DND-41 (cell line): ENCODE data around the gene WIPI1.
A peak's percentile ranks its signal among the peaks of the same experiment; 100 is the strongest.
"Not testable (repeated sequence)": the region's sequence is repeated elsewhere in the genome, so short reads cannot be mapped to it uniquely, and the experiment has no call there.

ENCODE experiments used
- ATAC-seq: fragments of 200-7000 bp; cut with Tn5 transposase; 3 replicates; pipeline ENCODE4 v1.9.1; 2021; ENCODE audit warnings: low read depth; ENCODE audit not compliant: insufficient read depth
- DNase-seq: peaks from one replicate; pipeline ENCODE4 v3.0.0-alpha.2; 2020
- H2AFZ ChIP-seq: 2 replicates; pipeline ENCODE4 v1.6.0; 2012; ENCODE audit warnings: low read depth, low read length
- H3K27ac ChIP-seq: 2 replicates; pipeline ENCODE4 v1.5.1; 2012; ENCODE audit warnings: low read length, inconsistent platforms
- H3K27me3 ChIP-seq: fragments of 200-600 bp; sonication (generic); 2 replicates; pipeline ENCODE4 v1.6.0; 2012; ENCODE audit warnings: low read length, mild to moderate bottlenecking, inconsistent platforms; ENCODE audit not compliant: insufficient read depth, poor library complexity
- H3K36me3 ChIP-seq: 2 replicates; pipeline ENCODE4 v1.5.1; 2012; ENCODE audit warnings: low read length, inconsistent platforms; ENCODE audit not compliant: insufficient read depth
- H3K4me1 ChIP-seq: 2 replicates; pipeline ENCODE4 v1.5.1; 2012; ENCODE audit warnings: mild to moderate bottlenecking, low read length; ENCODE audit not compliant: insufficient read depth
- H3K4me2 ChIP-seq: 2 replicates; pipeline ENCODE4 v1.6.0; 2012; ENCODE audit warnings: mild to moderate bottlenecking, moderate library complexity, low read length, inconsistent platforms; ENCODE audit not compliant: insufficient read depth
- H3K4me3 ChIP-seq, 2 experiments: fragments of 200-600 bp in 1 of 2; shearing (Covaris generic) in 1 of 2; 2 replicates each; pipeline ENCODE4 v1.5.1; 2012 to 2016; ENCODE audit warnings: inconsistent platforms in 2 of 2, low read length in 2 of 2, mild to moderate bottlenecking in 2 of 2, low read depth in 1 of 2, moderate library complexity in 1 of 2
- H3K79me2 ChIP-seq: 2 replicates; pipeline ENCODE4 v1.6.0; 2012; ENCODE audit warnings: low read length, inconsistent platforms; ENCODE audit not compliant: insufficient read depth
- H3K9ac ChIP-seq: 2 replicates; pipeline ENCODE4 v1.6.0; 2012; ENCODE audit warnings: low read depth, mild to moderate bottlenecking, inconsistent platforms, low read length, moderate library complexity
- H3K9me3 ChIP-seq: 2 replicates; pipeline ENCODE4 v1.5.1; 2012; ENCODE audit warnings: low read length, moderate library complexity, mild to moderate bottlenecking, inconsistent platforms; ENCODE audit not compliant: insufficient read depth, severe bottlenecking
- H4K20me1 ChIP-seq: 2 replicates; pipeline ENCODE4 v1.6.0; 2012; ENCODE audit warnings: low read length; ENCODE audit not compliant: insufficient read depth
- EZH2 ChIP-seq: IDR thresholded peaks from 3 replicates; pipeline ENCODE4 v1.6.1; 2012; ENCODE audit warnings: borderline replicate concordance, low read depth, mild to moderate bottlenecking, moderate library complexity, low read length, inconsistent platforms; ENCODE audit not compliant: severe bottlenecking

The WIPI1 gene

DNA sequence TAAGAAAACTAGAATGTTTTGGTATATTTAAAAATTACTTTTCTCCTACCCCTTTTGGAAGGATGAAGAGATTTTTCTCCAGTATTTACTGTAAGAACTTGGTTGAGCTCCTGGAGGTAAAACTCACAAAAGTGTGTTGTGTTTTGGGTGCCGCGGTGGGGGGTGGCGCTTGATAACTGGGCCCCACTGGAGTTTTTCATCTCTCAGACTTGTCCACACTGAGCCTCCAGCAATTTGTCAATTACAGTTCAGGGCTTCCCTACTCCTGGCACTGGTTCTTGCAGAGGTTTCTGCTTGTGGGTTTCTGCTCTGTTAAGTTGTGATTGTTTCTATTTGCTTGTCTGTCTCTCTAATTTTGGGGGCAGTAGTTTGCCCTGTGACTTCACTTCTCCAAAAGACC is 40.0 kb downstream of the WIPI1 start:
- no peaks in the 10 kb centered on the region for H4K20me1 ChIP-seq
- H3K9me3 ChIP-seq: no peaks in the 10 kb centered on the region
- no peak overlapping the region for H2AFZ ChIP-seq
- ATAC-seq: no peak
- no peak for TF ChIP-seq EZH2
- H3K4me1 ChIP-seq: peaks cover 23% of the 10 kb centered on the region
- DNase-seq: no peak
- H3K4me2 ChIP-seq: no peak overlapping the region
- no peaks in the 10 kb centered on the region for H3K27me3 ChIP-seq
- no peaks in the 10 kb centered on the region for H3K79me2 ChIP-seq
- H3K36me3 ChIP-seq: no peaks in the 10 kb centered on the region; the same call in 1 of the 2 replicates
- no peak overlapping the region for H3K27ac ChIP-seq
- H3K9ac ChIP-seq: no peak overlapping the region
- H3K4me3 ChIP-seq: no peak overlapping the region

DNA sequence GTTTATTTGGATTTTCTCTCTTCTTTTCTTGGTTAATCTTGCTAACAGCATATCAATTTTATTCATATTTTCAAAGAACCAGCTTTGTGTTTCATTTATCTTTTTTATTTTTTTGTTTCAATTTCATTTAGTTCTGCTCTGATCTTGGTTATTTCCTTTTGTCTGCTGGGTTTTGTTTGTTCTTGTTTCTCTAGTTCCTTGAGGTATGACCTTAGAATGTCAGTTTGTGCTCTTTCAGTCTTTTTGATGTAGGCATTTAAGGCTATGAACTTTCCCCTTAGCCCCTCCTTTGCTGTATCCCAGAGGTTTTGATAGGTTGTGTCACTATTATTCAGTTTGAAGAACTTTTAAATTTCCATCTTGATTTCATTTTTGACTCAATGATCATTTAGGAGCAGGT is 42.4 kb downstream of the WIPI1 start:
- H3K9me3 ChIP-seq, H4K20me1 ChIP-seq, H3K36me3 ChIP-seq, H3K27me3 ChIP-seq, H2AFZ ChIP-seq, H3K79me2 ChIP-seq, ATAC-seq, DNase-seq: not testable (repeated sequence)
- H3K4me3 ChIP-seq: 0 out of 4 replicates have a peak overlapping the region, but pooled peaks of 1 of the 2 experiments have one; percentile 55
- peak overlapping the region; percentile 78 for H3K4me2 ChIP-seq
- peak overlapping the region; percentile 38 for H3K9ac ChIP-seq
- H3K27ac ChIP-seq: peak overlapping the region; percentile 36; the same call in 1 of the 2 replicates
- H3K4me1 ChIP-seq: peaks cover 23% of the 10 kb centered on the region

DNA sequence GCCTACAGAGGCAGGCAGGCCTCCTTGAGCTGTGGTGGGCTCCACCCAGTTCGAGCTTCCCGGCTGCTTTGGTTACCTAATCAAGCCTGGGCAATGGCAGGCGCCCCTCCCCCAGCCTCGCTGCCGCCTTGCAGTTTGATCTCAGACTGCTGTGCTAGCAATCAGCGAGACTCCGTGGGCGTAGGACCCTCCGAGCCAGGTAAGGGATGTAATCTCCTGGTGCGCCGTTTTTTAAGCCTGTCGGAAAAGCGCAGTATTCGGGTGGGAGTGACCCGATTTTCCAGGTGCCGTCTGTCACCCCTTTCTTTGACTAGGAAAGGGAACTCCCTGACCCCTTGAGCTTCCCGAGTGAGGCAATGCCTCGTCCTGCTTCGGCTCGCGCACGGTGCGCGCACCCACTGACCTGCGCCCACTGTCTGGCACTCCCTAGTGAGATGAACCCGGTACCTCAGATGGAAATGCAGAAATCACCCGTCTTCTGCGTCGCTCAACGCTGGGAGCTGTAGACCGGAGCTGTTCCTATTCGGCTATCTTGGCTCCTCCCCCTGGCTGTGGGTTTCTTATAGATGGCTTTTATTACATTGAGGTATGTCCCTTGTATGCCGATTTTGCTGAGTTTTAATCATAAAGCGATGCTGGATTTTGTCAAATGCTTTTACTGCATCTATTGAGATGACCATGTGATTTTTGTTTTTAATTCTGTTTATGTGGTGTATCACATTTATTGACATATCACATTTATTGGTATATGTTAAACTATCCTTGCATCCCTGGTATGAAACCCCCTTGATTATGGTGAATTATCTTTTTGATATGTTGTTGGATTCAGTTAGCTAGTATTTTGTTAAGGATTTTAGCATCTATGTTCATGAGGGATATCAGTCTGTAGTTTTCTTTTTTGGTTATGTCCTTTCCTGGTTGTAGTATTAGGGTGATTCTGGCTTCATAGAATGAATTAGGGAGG is 43.4 kb downstream of the WIPI1 start:
- Histone ChIP-seq H3K4me1 (peaks cover 23% of the 10 kb centered on the region), H3K4me3 (peak overlapping the region in 1 of 2 experiments; percentile 55; a peak in 2 of 4 replicates), H3K4me2 (peak overlapping the region; percentile 78), H3K9ac (peak overlapping the region; percentile 38), H2AFZ (peak overlapping the region; percentile 12), H3K27ac (peak overlapping the region; percentile 36)
- not testable (repeated sequence) for H4K20me1 ChIP-seq, H3K79me2 ChIP-seq, H3K9me3 ChIP-seq, H3K27me3 ChIP-seq, H3K36me3 ChIP-seq
- ATAC-seq: peak; percentile 98
- DNase-seq: peak; percentile 82

DNA sequence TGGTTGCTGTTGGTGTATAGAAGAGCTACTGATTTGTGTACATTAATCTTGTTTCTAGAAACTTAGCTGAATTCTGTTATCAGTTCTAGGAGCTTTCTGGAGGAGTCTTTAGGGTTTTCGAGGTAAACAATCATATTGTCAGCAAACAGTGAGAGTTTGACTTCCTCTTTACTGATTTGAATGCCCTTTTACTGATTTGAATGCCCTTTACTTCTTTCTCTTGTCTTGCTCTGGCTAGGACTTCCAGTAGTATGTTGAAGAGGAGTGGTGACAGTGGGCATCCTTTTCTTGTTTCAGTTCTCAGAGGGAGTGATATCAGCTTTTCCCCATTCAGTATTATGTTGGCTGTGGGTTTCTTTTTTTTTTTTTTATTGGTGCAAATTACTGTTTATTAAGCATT is 49.6 kb downstream of the WIPI1 start:
- not testable (repeated sequence) for H3K9me3 ChIP-seq, H3K27ac ChIP-seq, DNase-seq, H2AFZ ChIP-seq, ATAC-seq, H3K79me2 ChIP-seq, H3K4me2 ChIP-seq, H3K4me3 ChIP-seq, H3K4me1 ChIP-seq, H3K9ac ChIP-seq, H3K27me3 ChIP-seq, H3K36me3 ChIP-seq, H4K20me1 ChIP-seq

DNA sequence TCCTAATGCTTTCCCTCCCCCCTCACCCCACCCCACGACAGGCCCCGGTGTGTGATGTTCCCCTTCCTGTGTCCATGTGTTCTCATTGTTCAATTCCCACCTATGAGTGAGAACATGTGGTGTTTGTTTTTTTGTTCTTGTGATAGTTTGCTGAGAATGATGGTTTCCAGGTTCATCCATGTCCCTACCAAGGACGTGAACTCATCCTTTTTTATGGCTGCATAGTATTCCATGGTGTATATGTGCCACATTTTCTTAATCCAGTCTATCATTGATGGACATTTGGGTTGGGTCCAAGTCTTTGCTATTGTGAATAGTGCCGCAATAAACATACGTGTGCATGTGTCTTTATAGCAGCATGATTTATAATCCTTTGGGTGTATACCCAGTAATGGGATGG is 53.5 kb downstream of the WIPI1 start:
- H4K20me1 ChIP-seq, DNase-seq, H3K27me3 ChIP-seq, H3K4me3 ChIP-seq, H3K9me3 ChIP-seq, ATAC-seq, H3K9ac ChIP-seq, H3K27ac ChIP-seq, H3K4me2 ChIP-seq, H3K79me2 ChIP-seq, H2AFZ ChIP-seq, H3K36me3 ChIP-seq: not testable (repeated sequence)
- H3K4me1 ChIP-seq: peaks cover 20% of the 10 kb centered on the region
